AG10803 (cell line): ENCODE measurements around the gene SEZ6L2.

Source experiments
- DNase-seq: peaks from one replicate; pipeline ENCODE4 v3.0.0; 2010; ENCODE audit warnings: low read depth
- H3K4me3 ChIP-seq: 2 replicates; pipeline ENCODE4 v1.5.1; 2011; ENCODE audit warnings: mild to moderate bottlenecking, low read length, control low read depth
- TF ChIP-seq, protein P1 (sequence below): conservative IDR thresholded peaks from 2 replicates; pipeline ENCODE4 v1.5.1; 2011; ENCODE audit warnings: mild to moderate bottlenecking, low read length, control low read depth, inconsistent platforms

The SEZ6L2 gene

DNA sequence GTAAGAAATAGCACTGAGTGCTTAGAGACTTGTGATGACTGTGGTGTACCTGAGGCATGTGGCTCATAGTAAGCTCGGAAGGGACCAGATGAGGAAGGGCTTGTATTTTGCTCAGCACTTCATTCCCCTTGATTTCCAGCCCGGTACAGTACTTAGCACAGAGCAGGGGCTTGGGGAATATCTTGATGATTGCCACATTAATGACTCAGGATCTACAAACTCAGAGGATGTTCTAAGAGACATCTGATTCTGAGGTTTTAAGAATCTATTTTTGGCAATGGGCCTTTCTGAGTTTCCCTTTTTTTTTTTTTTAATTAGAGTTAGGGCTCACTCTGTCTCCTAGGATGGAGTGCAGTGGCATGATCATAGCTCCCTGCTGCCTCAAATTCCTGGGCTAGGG lies 10.0 kb upstream of the SEZ6L2 start:
- TF ChIP-seq, protein P1, sequence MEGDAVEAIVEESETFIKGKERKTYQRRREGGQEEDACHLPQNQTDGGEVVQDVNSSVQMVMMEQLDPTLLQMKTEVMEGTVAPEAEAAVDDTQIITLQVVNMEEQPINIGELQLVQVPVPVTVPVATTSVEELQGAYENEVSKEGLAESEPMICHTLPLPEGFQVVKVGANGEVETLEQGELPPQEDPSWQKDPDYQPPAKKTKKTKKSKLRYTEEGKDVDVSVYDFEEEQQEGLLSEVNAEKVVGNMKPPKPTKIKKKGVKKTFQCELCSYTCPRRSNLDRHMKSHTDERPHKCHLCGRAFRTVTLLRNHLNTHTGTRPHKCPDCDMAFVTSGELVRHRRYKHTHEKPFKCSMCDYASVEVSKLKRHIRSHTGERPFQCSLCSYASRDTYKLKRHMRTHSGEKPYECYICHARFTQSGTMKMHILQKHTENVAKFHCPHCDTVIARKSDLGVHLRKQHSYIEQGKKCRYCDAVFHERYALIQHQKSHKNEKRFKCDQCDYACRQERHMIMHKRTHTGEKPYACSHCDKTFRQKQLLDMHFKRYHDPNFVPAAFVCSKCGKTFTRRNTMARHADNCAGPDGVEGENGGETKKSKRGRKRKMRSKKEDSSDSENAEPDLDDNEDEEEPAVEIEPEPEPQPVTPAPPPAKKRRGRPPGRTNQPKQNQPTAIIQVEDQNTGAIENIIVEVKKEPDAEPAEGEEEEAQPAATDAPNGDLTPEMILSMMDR = no peak
- DNase-seq = peak; percentile 44
- no peak overlapping the region for H3K4me3 ChIP-seq

DNA sequence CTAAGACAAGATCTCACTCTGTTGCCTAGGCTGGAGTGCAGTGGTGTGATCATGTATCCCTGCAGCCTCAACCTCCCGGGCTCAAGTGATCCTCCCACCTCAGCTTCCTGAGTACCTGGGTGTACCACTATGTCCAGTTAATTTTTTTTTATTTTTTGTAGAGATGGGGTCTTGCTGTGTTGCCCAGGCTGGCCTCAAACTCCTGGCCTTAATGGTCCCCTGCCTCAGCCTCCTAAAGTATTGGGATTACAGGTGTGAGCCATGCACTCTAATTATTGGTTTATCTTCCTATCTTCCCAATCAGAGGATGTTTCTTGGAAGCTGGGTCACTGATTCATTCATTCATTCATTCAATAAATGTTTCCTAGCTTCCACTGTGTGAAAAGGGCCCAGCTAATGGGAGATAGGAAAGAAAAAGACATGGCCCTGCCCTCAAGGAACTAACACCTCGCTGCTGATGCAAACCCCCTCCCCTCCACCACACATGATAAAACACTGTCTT lies 9.4 kb upstream of the SEZ6L2 start:
- no peak for DNase-seq
- H3K4me3 ChIP-seq = no peak overlapping the region
- TF ChIP-seq, protein P1 = no peak

DNA sequence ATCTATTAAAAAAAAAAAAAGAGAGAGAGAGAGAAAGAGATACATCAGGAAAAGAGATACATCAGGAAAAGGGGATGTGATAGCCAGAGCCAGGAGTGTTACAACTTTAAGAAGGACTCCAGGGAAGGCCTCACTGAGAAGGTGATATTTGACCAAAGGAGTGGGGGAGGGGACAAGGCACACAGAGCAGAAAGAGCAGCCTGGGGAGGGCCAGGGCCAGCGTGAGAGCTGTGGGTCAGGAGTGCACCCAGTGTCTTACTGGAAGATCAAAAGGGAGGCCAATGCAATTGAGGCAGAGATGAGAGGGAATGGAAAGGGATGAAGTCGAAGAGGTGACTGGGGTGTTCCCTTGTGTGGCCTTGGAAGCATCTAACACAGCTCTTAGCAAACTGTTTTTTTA lies 8.6 kb upstream of the SEZ6L2 start:
- no peak overlapping the region for H3K4me3 ChIP-seq
- no peak for DNase-seq
- TF ChIP-seq, protein P1 = no peak

DNA sequence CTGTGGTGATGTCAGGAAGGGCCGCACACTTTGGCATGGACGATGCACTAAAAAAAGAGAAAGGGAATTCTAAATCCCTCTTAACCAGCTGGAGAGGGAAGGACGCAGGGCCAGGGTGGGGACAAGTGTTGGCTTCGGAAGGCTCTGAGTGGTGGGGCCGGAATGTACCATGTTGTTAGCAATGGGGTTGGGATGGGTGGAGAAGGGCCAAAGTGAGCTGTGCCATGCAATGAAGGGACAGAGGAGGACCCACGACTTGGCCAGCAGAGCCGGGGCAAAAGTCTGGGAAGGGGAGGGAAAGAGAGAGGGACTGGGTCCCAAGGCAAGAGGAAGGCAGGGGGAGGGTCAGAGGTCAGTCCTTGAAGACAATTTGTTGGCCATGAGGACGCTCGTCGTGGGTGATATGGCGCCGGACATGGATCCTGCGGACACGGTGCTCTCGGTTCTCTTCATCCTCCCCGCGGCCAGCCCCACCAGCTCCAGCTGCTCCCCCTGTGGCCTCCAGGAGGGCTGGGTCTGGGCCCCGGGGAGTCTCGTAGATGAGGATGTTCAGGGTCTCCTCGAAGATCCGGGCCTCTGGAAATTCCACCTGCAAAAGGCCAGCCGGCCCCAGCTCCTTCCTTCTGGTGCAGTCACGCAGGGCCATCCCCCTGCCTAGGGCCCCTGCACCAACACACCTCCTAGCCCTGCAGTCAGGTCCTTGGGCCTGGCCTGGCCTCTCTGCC lies 7.3 kb upstream of the SEZ6L2 start:
- no peak for DNase-seq
- TF ChIP-seq, protein P1 = no peak
- no peak overlapping the region for H3K4me3 ChIP-seq

DNA sequence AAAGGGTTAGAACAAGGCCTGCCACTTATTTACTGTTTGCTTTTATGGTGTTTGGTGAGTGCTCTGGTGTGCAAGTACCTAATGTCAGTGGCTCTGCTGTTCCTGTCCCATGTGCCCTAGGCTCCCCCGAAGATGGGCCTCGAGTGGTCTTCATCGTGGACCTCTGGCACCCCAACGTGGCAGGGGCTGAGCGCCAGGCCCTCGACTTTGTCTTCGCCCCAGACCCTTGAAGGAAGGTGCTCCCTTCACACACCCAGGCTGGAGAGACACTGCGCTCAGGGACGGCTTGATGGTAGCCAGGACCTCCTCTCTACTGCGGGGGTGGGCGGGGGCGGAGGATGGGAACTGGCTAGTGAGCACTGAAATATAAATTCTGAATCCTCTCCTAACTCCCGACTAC lies 6.3 kb upstream of the SEZ6L2 start:
- DNase-seq = no peak
- H3K4me3 ChIP-seq = no peak overlapping the region
- TF ChIP-seq, protein P1 = no peak

DNA sequence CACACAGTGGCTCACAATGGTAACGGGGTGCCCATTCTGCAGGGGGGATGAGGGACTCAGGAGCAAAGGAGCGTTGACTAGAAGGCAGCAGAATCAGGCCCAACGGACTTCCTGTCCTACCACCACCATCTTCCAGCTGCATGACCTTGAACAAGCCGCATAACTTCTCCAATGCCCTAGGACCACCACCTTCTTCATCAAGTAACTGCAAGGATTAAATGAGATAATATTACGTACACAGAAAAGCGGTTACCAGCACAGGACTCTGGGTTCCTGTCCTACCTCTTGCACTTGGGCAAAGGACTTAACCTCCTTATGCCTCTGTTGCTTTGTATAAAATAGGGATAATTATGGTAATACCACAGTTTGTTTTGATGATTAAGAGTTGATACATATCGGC lies 5.6 kb upstream of the SEZ6L2 start:
- DNase-seq = no peak
- H3K4me3 ChIP-seq = no peak overlapping the region
- TF ChIP-seq, protein P1 = no peak

DNA sequence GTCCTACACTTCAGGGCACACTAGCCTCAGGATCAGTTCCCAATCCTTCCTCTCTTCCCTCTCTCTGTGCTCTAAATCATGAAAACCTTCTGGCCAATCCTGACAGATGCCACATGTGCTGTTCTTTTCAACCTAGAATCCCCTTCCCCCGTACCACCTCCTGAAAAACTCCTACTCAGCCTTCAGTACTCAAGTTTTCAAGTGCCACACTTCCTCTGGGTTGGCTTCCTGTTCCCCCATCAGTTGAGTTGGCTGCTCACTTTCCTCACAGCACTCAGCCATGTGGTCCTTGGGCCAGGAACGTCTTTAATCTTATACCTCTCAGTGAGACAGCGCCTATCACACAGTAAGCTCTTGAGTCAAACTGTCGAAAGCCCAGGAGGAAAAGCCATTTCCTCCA lies 4.2 kb upstream of the SEZ6L2 start:
- DNase-seq = no peak
- H3K4me3 ChIP-seq = no peak overlapping the region
- TF ChIP-seq, protein P1 = no peak
